Measurements from ENCODE around the gene HLA-DPA1.

DNA sequence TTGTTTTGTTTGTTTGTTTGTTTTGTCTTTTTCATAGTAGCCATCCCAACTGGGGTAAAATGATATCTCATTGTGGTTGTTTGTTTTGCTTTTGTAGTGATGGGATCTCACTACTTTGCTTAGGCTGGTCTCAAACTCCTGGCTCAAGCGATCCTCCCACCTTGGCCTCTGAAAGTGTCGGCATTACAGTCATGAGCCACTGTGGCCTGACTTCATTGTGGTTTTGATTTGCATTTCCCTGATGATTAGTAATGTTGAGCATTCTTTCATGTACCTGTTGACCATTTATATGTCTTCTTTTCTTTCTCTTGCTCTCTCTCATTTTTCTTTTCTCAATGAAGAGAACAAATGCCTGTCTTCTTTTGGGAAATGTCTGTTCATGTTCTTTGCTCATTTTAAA is 33.3 kb downstream of the HLA-DPA1 start:
- TF ChIP-seq CTCF (IDR thresholded peaks at IDR 0.05), result no peak
- no peak for TF ChIP-seq POLR2A (IDR thresholded peaks at IDR 0.05)
